ENCODE results near the gene RUSC1. TPM values are rescaled to one million over a fixed set of nuclear protein-coding genes. Genes with fewer than 3 reads are reported as not detected.
"Not testable (repeated sequence)": the region's sequence is repeated elsewhere in the genome, so short reads cannot be mapped to it uniquely, and the experiment has no call there.

RUSC1 gene
- total RNA-seq, 1 donor from 2014 or later: 30.1 TPM

DNA sequence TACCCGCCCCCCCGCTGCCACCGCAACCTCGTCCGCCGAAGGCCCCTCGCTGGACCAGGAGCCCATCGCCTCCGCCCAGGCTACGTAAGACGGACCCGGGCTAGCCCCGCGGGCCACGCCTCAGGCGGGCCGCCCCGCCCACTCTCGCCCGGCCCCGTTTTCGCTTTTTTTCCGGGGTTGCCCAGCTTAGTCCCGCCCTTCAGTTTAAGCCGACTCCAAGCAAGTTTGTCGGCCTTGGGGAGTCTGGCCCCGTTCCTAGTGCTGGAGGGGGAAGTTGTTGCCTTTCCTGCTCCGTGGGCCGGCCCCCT is 3.0 kb downstream of the RUSC1 start:
- Mint-ChIP-seq H3K9me3 (no peaks in the 10 kb centered on the region), H3K36me3 (ENCODE audit: low read depth) (peaks cover 21% of the 10 kb centered on the region), H3K27ac (peak overlapping the region; percentile 86), H3K27me3 (no peaks in the 10 kb centered on the region), H3K4me1 (peaks cover 36% of the 10 kb centered on the region), H3K4me3 (peak overlapping the region; percentile 91)
- peak; percentile 96 for DNase-seq
- intact Hi-C loops (cut with micrococcal nuclease): loop anchor here (1.0 to 10.0 kb wide), 11 partner anchors 15 to 424 kb away; partner anchors contain the start of genes CKS1B, ENTREP3, FDPS and HCN3

DNA sequence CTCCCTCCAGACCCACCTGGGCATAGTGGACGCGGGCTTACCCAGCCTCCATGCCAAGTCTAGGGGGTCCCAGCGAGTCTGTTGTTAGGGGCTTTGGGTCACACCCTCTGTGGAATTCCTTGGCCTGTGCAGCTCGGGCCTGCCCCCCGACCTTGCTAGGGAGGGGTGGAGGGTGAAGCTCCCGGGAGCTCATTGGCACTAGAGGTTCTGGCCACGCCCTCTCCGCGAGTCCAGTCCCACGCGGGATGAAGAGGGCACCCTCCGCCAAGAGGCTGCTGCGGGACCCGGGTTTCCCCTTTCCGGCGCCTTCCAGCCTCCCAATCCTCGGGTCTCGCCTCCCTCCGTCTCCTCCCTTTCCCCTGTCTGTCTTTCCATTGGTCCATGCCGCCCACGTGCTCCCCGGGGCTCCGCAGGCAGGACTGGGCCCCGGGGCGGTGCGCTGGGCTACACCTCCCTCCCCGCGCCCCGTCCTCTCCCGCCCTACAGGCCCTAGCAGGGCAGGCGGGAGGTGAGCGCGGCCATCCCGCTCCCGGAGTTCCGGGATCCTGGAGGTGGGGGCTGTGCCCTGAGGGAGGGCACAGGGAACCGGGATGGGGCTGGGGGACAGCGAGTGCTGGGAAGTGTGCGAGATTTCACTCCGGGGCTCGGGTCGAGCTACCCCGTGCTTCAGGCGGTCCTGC is 3.5 kb downstream of the RUSC1 start:
- H3K4me1 Mint-ChIP-seq: peaks cover 36% of the 10 kb centered on the region
- peak overlapping the region; percentile 86 for H3K27ac Mint-ChIP-seq
- peaks cover 16% of the 10 kb centered on the region for H3K36me3 Mint-ChIP-seq (ENCODE audit: low read depth)
- peak overlapping the region; percentile 91 for H3K4me3 Mint-ChIP-seq
- DNase-seq: peak; percentile 98
- H3K9me3 Mint-ChIP-seq: no peaks in the 10 kb centered on the region
- H3K27me3 Mint-ChIP-seq: no peaks in the 10 kb centered on the region
- intact Hi-C loops (cut with micrococcal nuclease): loop anchor here (1.0 to 10.0 kb wide), 6 partner anchors 117 to 423 kb away; partner anchors contain the start of genes CKS1B, KRTCAP2, MSTO1 and MTX1

DNA sequence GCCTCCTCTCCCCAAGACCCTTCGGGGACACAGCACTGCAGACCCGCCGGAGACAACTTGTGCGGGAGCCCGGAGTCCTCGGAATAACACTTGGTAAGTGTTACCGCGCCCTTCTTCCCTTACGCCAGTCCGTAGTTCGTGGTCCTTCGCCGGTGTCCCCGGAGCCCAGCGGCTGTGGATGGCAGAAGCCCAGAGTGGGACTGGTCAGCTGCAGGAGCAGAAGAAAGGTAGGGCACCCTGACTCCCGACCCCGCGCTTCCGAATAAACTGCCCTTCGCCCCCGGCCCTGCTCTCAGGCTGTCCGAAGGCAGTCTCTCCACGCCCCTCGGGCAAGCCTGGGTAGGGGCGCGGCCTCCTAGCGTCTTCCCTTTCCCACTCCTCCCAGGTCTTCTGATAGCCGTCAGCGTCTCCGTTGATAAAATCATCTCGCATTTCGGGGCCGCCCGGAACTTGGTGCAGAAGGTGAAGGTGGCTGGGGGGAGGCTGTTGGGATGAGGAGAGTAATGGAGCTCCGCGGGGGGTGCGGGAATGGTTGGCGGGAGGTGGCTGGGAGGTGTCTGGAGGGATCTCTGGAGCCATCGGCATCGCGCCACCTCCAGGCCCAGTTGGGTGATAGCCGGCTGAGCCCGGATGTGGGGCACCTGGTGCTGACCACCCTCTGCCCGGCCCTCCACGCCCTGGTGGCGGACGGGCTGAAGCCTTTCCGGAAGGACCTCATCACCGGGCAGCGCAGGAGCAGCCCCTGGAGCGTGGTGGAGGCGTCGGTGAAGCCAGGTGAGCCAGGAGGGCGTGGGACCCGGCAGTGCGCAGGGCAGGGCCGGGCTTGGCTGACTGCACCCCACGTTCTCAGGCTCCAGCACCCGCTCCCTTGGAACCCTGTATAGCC is 4.3 kb downstream of the RUSC1 start:
- intact Hi-C loops (cut with micrococcal nuclease): loop anchor here (1.0 to 10.0 kb wide), 6 partner anchors 118 to 422 kb away; partner anchors contain the start of genes CKS1B, KRTCAP2, MSTO1 and MTX1
- H3K27ac Mint-ChIP-seq: no peak overlapping the region
- no peak for DNase-seq
- peaks cover 12% of the 10 kb centered on the region for H3K36me3 Mint-ChIP-seq (ENCODE audit: low read depth)
- H3K4me1 Mint-ChIP-seq: peaks cover 34% of the 10 kb centered on the region
- no peaks in the 10 kb centered on the region for H3K9me3 Mint-ChIP-seq
- H3K4me3 Mint-ChIP-seq: peak overlapping the region; percentile 91
- no peaks in the 10 kb centered on the region for H3K27me3 Mint-ChIP-seq

DNA sequence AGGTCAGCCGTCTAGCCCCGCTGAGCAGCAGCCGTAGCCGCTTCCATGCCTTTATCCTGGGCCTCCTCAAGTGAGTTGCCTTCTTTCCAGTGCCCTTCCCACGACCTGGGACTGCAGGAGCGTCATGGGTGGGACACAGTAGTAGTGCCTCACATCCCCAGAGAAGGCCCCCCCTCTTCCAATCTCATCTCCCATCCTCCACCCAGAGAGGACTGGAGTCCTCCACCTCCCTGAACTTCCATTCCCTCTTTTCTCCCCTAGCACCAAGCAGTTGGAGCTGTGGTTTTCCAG is 4.9 kb downstream of the RUSC1 start:
- peak overlapping the region; percentile 91 for H3K4me3 Mint-ChIP-seq
- intact Hi-C loops (cut with micrococcal nuclease): loop anchor here (10.0 kb wide), 1 partner anchor 269 kb away; no protein-coding TSS in a partner anchor
- H3K9me3 Mint-ChIP-seq: no peaks in the 10 kb centered on the region
- peaks cover 15% of the 10 kb centered on the region for H3K36me3 Mint-ChIP-seq (ENCODE audit: low read depth)
- no peak for DNase-seq
- peaks cover 28% of the 10 kb centered on the region for H3K4me1 Mint-ChIP-seq
- H3K27me3 Mint-ChIP-seq: no peaks in the 10 kb centered on the region
- H3K27ac Mint-ChIP-seq: no peak overlapping the region

DNA sequence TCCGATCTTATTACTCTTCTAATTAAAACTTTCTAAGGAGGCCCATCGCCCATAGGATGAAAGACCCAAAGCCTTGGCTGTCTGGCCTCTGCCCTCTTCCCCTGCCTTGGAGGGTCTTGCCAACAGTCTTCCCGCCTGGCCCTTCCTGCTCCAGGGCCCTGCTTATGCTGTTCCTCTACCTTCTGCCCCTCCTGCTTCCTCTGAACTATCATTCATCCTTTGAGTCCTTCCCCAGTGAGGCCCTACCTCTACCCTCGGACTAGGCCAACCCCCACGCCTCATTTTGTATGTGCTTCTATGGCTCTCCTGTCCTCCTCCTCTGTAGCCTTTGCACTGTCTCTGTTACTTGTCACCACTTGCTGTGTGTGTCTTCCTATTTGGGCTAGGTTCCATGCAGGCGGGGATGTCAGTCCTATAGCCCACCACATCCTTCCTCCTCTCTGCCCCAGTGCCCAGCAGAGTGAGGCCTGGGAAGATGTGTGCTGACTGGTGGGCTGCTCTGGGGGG is 5.4 kb downstream of the RUSC1 start:
- H3K4me3 Mint-ChIP-seq: peak overlapping the region; percentile 91
- H3K36me3 Mint-ChIP-seq (ENCODE audit: low read depth): peaks cover 18% of the 10 kb centered on the region
- no peaks in the 10 kb centered on the region for H3K27me3 Mint-ChIP-seq
- peak overlapping the region; percentile 38 for H3K27ac Mint-ChIP-seq
- DNase-seq: no peak
- intact Hi-C loops (cut with micrococcal nuclease): loop anchor here (10.0 kb wide), 1 partner anchor 269 kb away; no protein-coding TSS in a partner anchor
- peaks cover 24% of the 10 kb centered on the region for H3K4me1 Mint-ChIP-seq
- H3K9me3 Mint-ChIP-seq: no peaks in the 10 kb centered on the region

DNA sequence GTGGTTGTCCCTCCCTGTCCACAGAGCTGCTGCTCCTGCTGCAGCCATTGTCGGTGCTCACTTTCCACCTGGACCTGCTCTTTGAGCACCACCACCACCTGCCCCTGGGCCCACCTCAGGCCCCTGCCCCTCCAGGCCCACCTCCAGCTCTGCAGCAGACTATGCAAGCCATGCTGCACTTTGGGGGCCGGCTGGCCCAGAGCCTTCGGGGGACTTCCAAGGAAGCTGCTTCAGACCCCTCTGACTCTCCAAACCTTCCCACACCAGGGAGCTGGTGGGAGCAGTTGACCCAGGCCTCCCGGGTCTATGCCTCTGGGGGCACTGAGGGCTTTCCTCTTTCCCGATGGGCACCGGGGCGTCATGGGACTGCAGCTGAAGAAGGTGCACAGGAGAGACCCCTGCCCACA is 5.9 kb downstream of the RUSC1 start:
- H3K27ac Mint-ChIP-seq: no peak overlapping the region
- peaks cover 22% of the 10 kb centered on the region for H3K36me3 Mint-ChIP-seq (ENCODE audit: low read depth)
- DNase-seq: no peak
- intact Hi-C loops (cut with micrococcal nuclease): loop anchor here (10.0 kb wide), 1 partner anchor 268 kb away; no protein-coding TSS in a partner anchor
- H3K27me3 Mint-ChIP-seq: no peaks in the 10 kb centered on the region
- peaks cover 21% of the 10 kb centered on the region for H3K4me1 Mint-ChIP-seq
- no peaks in the 10 kb centered on the region for H3K9me3 Mint-ChIP-seq
- H3K4me3 Mint-ChIP-seq: no peak overlapping the region

DNA sequence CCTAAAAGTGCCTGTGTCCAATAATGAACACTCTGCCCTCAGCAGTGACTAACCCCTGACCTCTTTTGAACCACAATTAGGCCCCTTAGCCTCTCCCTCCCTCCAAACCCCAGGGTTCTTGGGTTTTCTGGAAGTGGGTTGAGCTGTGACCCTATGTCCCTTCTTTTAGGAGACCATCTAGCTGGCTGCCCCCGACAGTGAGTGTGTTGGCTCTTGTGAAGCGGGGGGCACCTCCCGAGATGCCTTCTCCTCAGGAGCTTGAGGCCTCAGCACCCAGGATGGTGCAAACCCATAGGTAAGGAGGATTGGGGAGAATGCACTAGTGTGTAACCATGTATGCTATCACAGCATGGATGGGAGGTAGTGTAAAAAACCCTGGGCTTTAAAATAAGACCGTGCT is 7.3 kb downstream of the RUSC1 start:
- Mint-ChIP-seq H3K27ac (peak overlapping the region; percentile 49), H3K4me3 (no peak overlapping the region), H3K9me3 (no peaks in the 10 kb centered on the region), H3K4me1 (peaks cover 14% of the 10 kb centered on the region), H3K27me3 (no peaks in the 10 kb centered on the region), H3K36me3 (ENCODE audit: low read depth) (peaks cover 19% of the 10 kb centered on the region)
- intact Hi-C loops (cut with micrococcal nuclease): loop anchor here (10.0 kb wide), 1 partner anchor 267 kb away; no protein-coding TSS in a partner anchor
- no peak for DNase-seq

DNA sequence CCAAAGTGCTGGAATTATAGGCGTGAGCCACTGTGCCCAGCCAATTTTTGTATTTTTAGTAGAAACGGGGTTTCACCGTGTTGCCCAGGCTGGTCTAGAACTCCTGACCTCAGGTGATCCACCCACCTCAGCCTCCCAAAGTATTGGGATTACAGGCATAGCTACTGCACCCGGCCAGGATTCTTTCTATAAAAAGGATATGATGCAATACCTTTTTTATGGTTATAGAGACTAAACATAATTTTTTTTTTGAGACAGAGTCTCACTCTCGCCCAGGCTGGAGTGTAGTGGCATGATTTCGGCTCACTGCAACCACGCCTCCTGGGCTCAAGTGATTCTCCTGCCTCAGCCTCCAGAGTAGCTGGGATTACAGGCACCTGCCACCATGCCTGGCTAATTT is 8.2 kb downstream of the RUSC1 start:
- not testable (repeated sequence) for DNase-seq, H3K27me3 Mint-ChIP-seq, H3K9me3 Mint-ChIP-seq, H3K4me3 Mint-ChIP-seq, H3K27ac Mint-ChIP-seq
- intact Hi-C loops (cut with micrococcal nuclease): loop anchor here (10.0 kb wide), 1 partner anchor 266 kb away; no protein-coding TSS in a partner anchor
- Mint-ChIP-seq H3K4me1 (peaks cover 14% of the 10 kb centered on the region), H3K36me3 (ENCODE audit: low read depth) (peaks cover 21% of the 10 kb centered on the region)

DNA sequence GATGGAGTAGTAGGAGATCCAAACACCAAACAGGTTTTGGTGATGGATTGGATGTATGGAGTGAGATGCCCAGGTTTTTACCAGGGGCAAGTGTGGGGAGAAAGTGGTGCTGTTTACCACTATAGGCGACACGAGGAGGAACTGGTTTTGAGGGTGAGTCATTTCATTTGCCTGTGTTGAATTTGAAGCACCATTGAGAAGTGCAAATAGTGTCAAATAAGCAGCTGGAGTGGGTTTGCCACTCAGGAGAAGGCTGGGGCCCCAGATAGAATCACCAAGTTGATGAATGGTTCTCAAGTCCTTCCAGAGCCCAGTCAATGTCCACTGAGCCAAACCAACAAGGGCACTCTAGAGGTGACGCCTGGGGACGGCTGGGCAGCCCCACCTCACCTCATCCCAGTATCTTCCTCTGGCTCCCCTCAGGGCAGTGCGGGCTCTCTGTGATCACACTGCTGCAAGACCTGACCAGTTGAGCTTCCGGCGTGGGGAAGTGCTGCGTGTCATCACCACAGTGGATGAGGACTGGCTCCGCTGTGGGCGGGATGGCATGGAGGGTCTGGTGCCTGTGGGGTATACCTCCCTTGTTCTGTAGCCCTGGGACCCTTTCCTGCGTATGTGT is 9.4 kb downstream of the RUSC1 start:
- H3K27ac Mint-ChIP-seq: no peak overlapping the region
- H3K4me3 Mint-ChIP-seq: no peak overlapping the region
- H3K4me1 Mint-ChIP-seq: peaks cover 12% of the 10 kb centered on the region
- no peaks in the 10 kb centered on the region for H3K9me3 Mint-ChIP-seq
- intact Hi-C loops (cut with micrococcal nuclease): loop anchor here (10.0 kb wide), 1 partner anchor 265 kb away; no protein-coding TSS in a partner anchor
- no peak for DNase-seq
- peaks cover 27% of the 10 kb centered on the region for H3K36me3 Mint-ChIP-seq (ENCODE audit: low read depth)
- no peaks in the 10 kb centered on the region for H3K27me3 Mint-ChIP-seq

DNA sequence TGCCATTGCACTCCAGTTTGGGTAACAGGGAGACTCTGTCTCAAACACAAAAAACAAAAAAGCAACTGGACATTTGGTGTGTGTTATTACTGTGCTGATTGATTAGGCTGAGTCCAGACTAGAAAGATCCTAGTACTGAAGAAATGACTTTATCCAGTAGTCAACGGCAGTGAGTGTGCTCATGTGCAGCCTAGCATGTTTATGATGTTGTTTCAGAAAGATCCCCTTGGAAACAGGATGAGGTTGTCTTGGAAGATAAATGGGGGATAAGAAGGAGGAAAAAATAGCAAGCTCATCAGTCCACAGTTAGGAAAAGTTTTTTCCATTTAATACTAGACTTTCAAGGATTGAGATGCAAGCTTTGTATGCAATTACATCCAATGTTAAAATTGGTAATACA is 14.3 kb downstream of the RUSC1 start:
- Mint-ChIP-seq H3K27me3 (no peaks in the 10 kb centered on the region), H3K4me1 (no peaks in the 10 kb centered on the region), H3K4me3 (no peak overlapping the region), H3K9me3 (no peaks in the 10 kb centered on the region), H3K27ac (no peak overlapping the region), H3K36me3 (ENCODE audit: low read depth) (peaks cover 39% of the 10 kb centered on the region)
- intact Hi-C loops (cut with micrococcal nuclease): no loop called here
- DNase-seq: no peak

DNA sequence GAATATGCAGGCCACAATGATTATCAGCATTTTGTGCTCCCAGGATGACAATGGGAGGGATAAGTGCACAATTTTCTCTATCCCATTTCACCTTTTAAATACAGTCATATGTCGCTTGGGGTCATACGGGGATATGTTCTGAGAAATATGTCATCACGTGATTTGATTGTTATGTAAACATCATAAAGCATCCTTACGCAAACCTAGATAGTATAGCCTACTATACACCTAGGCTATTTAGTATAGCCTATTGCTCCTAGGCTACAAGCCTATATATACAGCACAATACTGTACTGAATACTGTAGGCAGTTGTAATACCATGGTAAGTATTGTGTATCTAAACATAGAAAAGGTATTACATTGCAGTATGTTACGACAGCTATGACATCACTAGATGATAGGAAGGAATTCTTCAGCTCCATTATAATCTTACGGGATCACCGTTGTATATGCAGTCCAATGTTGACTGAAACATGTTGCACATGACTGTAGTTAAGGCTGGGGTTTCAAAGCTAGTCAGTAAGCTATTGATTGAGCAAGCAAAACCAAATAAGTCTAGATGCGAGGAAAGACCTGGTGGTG is 18.9 kb downstream of the RUSC1 start:
- no peaks in the 10 kb centered on the region for H3K4me1 Mint-ChIP-seq
- no peak overlapping the region for H3K27ac Mint-ChIP-seq
- H3K4me3 Mint-ChIP-seq: no peak overlapping the region
- intact Hi-C loops (cut with micrococcal nuclease): no loop called here
- peaks cover 59% of the 10 kb centered on the region for H3K36me3 Mint-ChIP-seq (ENCODE audit: low read depth)
- no peak for DNase-seq
- no peaks in the 10 kb centered on the region for H3K9me3 Mint-ChIP-seq
- no peaks in the 10 kb centered on the region for H3K27me3 Mint-ChIP-seq

DNA sequence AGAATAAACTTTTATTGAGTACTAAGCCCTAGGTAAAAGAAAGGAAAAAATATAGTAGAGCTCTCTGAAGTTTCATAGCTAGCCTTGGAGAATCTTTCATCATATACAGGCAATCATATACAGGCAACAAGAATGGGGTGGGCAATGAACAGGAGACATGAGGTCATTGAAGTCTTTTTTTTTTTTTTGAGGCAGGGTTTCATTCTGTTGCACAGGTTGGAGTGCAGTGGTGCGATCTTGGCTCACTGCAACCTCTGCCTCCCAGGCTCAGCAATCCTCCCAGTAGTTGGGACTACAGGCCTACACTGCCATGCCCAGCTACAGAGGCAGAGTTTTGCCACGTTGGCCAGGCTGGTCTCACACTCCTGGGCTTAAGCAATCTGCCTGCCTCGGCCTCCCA is 22.1 kb downstream of the RUSC1 start:
- no peaks in the 10 kb centered on the region for H3K9me3 Mint-ChIP-seq
- no peaks in the 10 kb centered on the region for H3K4me1 Mint-ChIP-seq
- H3K36me3 Mint-ChIP-seq (ENCODE audit: low read depth): peaks cover 68% of the 10 kb centered on the region
- H3K27me3 Mint-ChIP-seq: no peaks in the 10 kb centered on the region
- no peak for DNase-seq
- no peak overlapping the region for H3K4me3 Mint-ChIP-seq
- intact Hi-C loops (cut with micrococcal nuclease): no loop called here
- no peak overlapping the region for H3K27ac Mint-ChIP-seq

DNA sequence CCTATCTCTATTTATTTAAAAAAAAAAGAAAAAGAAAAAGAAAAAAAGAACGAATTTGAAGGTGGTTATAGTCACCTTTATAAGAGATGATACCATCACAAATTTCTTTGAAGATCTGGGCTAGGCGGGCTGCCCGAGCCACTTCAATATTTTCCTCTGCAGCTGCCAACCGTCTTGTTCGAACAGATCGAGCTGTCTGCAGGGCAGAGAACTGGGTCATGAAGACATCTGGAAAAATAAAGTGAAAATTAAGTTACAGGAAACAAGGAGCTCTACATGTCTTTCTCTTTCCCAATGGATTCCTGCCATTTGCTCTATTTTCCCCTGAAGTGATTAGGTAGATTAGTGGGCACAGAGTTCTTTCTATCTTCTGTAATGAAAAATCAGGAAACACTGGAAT is 31.9 kb downstream of the RUSC1 start:
- DNase-seq: no peak
- Mint-ChIP-seq H3K27me3 (no peaks in the 10 kb centered on the region), H3K4me1 (no peaks in the 10 kb centered on the region), H3K36me3 (ENCODE audit: low read depth) (peaks cover 55% of the 10 kb centered on the region), H3K9me3 (no peaks in the 10 kb centered on the region), H3K4me3 (no peak overlapping the region), H3K27ac (no peak overlapping the region)
- intact Hi-C loops (cut with micrococcal nuclease): no loop called here

Measured in activated CD4-positive, alpha-beta T cell treated with anti-CD3 and anti-CD28 coated beads, Interleukin-2, amount 10 ng/mL, durations not matched to agents 24 days and 14 days (primary cell).